ENCODE measurements around the gene RTP3. TPM values are rescaled to one million over a fixed set of nuclear protein-coding genes. Genes with fewer than 3 reads are reported as not detected.

Gene RTP3
- total and polyA plus RNA-seq, 2 of the 4 experiments (the other 2 are of a cell fraction), result 0.18 to 0.26 TPM

DNA sequence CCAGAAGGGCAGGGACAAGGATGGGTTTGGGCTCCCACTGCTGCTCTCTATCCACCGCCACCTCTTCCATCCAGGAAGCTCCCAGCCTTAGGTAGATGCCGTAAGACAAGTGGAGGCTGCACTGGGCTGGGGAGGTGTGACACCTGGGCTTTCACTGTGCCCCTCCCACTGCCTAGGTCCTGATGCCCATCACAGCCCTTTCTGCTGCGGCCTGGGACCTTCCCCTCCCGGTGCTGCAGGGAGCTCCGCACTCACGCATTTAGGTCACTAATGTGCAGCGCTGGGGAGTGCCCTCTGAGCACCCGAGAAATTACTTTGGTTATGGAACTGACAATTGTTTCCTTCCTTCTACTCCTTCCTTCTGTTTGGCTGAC is 33.9 kb upstream of the RTP3 start:
- no peak overlapping the region for H3K56ac ChIP-seq (ENCODE audit: extremely low read depth, insufficient read depth, low read length)
- ChIA-PET POLR2A (ENCODE audit: unreplicated experiment) (no interaction called here), CTCF (no interaction called here)
- dilution Hi-C loops (cut with HindIII; ENCODE audit: low sequenced_read_pairs, unreplicated experiment), result no loop called here
- TF ChIP-seq CHD1 (IDR thresholded peaks at IDR 0.05; ENCODE audit: low read depth, low read length) (no peak), RCOR1 (IDR thresholded peaks at IDR 0.05; ENCODE audit: insufficient replicate concordance, low read length) (no peak), POLR2A (IDR thresholded peaks at IDR 0.05; ENCODE audit: low read depth, low read length) (no peak), CTCF (conservative IDR thresholded peaks at IDR 0.05; ENCODE audit: low read depth, low read length) (no peak), RAD21 (IDR thresholded peaks at IDR 0.05; ENCODE audit: low read length) (no peak), RFX5 (IDR thresholded peaks at IDR 0.05; ENCODE audit: low read depth, low read length) (no peak), NFE2L2 (IDR thresholded peaks at IDR 0.05; ENCODE audit: low read depth, low read length) (no peak), FOS (IDR thresholded peaks at IDR 0.05; ENCODE audit: low read depth, low read length) (no peak), MAZ (IDR thresholded peaks at IDR 0.05; ENCODE audit: borderline replicate concordance, low read depth, low read length) (no peak), BHLHE40 (IDR thresholded peaks at IDR 0.05; ENCODE audit: low read depth, low read length) (no peak), SMC3 (IDR thresholded peaks at IDR 0.05; ENCODE audit: low read depth, low read length) (no peak)
- TF ChIP-seq, protein P1, sequence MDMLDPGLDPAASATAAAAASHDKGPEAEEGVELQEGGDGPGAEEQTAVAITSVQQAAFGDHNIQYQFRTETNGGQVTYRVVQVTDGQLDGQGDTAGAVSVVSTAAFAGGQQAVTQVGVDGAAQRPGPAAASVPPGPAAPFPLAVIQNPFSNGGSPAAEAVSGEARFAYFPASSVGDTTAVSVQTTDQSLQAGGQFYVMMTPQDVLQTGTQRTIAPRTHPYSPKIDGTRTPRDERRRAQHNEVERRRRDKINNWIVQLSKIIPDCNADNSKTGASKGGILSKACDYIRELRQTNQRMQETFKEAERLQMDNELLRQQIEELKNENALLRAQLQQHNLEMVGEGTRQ (IDR thresholded peaks at IDR 0.05; ENCODE audit: low read depth, low read length), result no peak
- TF ChIP-seq, protein P2, sequence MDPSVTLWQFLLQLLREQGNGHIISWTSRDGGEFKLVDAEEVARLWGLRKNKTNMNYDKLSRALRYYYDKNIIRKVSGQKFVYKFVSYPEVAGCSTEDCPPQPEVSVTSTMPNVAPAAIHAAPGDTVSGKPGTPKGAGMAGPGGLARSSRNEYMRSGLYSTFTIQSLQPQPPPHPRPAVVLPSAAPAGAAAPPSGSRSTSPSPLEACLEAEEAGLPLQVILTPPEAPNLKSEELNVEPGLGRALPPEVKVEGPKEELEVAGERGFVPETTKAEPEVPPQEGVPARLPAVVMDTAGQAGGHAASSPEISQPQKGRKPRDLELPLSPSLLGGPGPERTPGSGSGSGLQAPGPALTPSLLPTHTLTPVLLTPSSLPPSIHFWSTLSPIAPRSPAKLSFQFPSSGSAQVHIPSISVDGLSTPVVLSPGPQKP (IDR thresholded peaks at IDR 0.05; ENCODE audit: borderline replicate concordance, low read depth, low read length), result no peak
- 0 out of 2 replicates have a peak, but pooled peaks cover 2% of the 10 kb centered on the region for H3K9me3 ChIP-seq (ENCODE audit: control insufficient read depth, insufficient read depth, low read length)
- intact Hi-C loops (cut with micrococcal nuclease), result no loop called here
- in situ Hi-C loops (cut with MboI; ENCODE audit: low sequenced_read_pairs), result no loop called here
- 58% methylated on average over 6 of the region's 8 CpGs; no CpG with 5 or more reads in 1 of the 2 experiments for WGBS, 2 experiments (ENCODE audit: extremely low coverage in 2 of 2, insufficient read length in 1 of 2)
- no peak overlapping the region for H3K9ac ChIP-seq (ENCODE audit: low read depth, low read length)
- H2BK15ac ChIP-seq (ENCODE audit: low read depth, low read length), result no peak overlapping the region
- no peak overlapping the region for H3K18ac ChIP-seq (ENCODE audit: low read depth, low read length)
- no peak overlapping the region for H4K91ac ChIP-seq (ENCODE audit: insufficient read depth, low read depth, low read length)
- H4K8ac ChIP-seq (ENCODE audit: low read depth in 2 of 2, low read length in 2 of 2), result no peak overlapping the region
- H3K36me3 ChIP-seq (ENCODE audit: control insufficient read depth, insufficient read depth, low read length), result no peaks in the 10 kb centered on the region
- H2AFZ ChIP-seq (replicated peaks; ENCODE audit: low read length, poor library complexity), result no peak overlapping the region
- no peak overlapping the region for H4K5ac ChIP-seq (ENCODE audit: low read depth, low read length)
- H3K23ac ChIP-seq (ENCODE audit: low read depth, low read length), result no peak overlapping the region
- no peak overlapping the region for H2BK20ac ChIP-seq (ENCODE audit: low read depth, low read length)
- DNase-seq (no peak), ATAC-seq (ENCODE audit: low read depth) (no peak)
- H3K79me1 ChIP-seq (ENCODE audit: low read depth in 1 of 2, low read length in 2 of 2), result no peaks in the 10 kb centered on the region
- no peak overlapping the region for H2BK120ac ChIP-seq (ENCODE audit: low read depth, low read length)
- no peaks in the 10 kb centered on the region; the same call in 1 of the 2 replicates for H3K9me1 ChIP-seq (ENCODE audit: insufficient read depth, low read length)
- H4K20me1 ChIP-seq (ENCODE audit: insufficient read depth, low read length), result no peaks in the 10 kb centered on the region; the same call in 1 of the 2 replicates
- H3K4me3 ChIP-seq (ENCODE audit: insufficient read depth, low read depth, low read length), result no peak overlapping the region
- H3K4me1 ChIP-seq (ENCODE audit: control insufficient read depth, insufficient read depth, low read length), result peaks cover 3% of the 10 kb centered on the region
- H3K27ac ChIP-seq (ENCODE audit: insufficient read depth, low read length), result no peak overlapping the region
- H3K4me2 ChIP-seq (ENCODE audit: low read depth, low read length), result no peak overlapping the region
- no peak overlapping the region for H3K14ac ChIP-seq (replicated peaks; ENCODE audit: low read depth, low read length)
- no peak overlapping the region for H2AK5ac ChIP-seq (ENCODE audit: low read depth, low read length)
- H2AK9ac ChIP-seq (replicated peaks; ENCODE audit: low read depth, low read length, poor library complexity), result no peak overlapping the region
- no peak overlapping the region for H2BK5ac ChIP-seq (ENCODE audit: low read depth, low read length, poor library complexity, severe bottlenecking)
- no TSS peak for BruUV-seq (replicated peaks)
- H3K27me3 ChIP-seq (ENCODE audit: control insufficient read depth, insufficient read depth, low read length), result peaks cover 60% of the 10 kb centered on the region
- H3K4ac ChIP-seq (ENCODE audit: low read depth, low read length), result no peak overlapping the region

All from IMR-90 (cell line).